ENCODE data around the gene KCTD17. TPM values are rescaled to one million over a fixed set of nuclear protein-coding genes. Genes with fewer than 3 reads are reported as not detected.
"Not testable (repeated sequence)": the region's sequence is repeated elsewhere in the genome, so short reads cannot be mapped to it uniquely, and the experiment has no call there.

KCTD17 gene
- total RNA-seq, 1 donor from 2014 or later: 51.1 TPM

DNA sequence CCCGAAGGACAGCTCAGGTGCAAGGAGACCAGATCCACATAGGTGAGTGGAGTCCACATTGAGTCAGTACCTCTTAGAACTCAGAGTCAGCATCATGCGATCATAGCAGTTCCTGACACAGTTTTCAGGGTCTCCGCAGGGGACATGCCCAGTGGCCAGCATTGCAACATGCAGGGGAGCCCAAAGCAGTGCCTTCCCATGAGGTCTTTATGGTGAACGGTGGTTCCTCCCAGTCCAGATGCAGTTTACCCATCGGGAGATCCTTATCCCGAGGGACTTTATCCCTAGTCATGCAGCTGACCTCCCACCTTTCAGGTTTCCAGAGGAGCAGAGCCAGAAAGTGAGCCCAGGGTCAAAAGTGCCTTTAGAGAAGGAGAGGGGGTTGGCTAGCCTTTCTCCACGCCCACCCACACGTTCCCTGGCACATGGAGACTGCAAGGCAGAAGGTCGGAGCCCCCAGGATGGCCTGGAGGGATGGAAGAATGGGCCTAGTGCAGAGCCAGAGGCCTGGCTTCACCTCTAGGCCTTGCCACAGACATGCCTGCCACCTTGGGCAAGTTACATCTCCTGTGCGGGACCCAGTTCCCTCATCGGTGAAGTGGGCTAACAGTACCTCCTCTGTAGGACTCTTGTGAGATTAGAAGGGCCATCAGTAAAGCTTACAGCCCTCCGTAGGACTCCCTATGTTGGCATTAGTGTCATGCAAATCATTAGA lies 6.4 kb downstream of the KCTD17 start:
- intact Hi-C loops (cut with micrococcal nuclease): no loop called here

DNA sequence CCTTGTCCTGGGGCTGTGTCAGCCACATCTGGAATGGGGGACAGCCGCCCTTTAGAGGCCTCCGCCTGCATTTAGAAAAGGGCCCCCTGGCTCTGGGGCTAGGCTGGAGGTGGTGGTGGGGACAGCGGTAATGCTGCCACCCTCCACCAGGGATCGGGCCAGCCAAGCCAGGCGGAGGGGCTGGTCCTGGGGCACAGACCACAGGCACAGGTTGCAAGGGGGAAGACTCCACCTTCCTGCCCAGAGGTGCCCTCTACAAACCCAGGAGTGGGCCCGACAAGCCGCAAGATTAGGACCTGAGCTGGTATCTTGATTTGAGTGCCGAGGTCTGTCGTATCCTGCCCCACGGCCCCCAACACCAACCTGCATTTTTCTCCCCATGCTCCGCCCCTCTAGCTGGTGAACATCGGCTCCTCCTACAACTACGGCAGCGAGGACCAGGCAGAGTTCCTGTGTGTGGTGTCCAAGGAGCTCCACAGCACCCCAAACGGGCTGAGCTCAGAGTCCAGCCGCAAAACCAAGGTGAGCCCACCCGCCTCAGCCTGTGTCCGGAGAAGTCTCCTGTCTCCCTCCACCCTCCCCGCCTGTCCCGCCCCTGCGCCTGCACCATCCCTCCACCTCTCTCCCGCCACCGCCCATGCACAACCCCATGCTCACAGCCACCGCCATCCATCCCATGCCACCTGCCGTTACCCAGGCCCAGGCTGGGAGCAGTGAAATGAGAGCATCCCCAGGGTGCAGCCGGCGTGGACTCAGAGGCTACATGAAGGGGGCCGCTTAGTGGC lies 7.6 kb downstream of the KCTD17 start:
- intact Hi-C loops (cut with micrococcal nuclease): no loop called here

DNA sequence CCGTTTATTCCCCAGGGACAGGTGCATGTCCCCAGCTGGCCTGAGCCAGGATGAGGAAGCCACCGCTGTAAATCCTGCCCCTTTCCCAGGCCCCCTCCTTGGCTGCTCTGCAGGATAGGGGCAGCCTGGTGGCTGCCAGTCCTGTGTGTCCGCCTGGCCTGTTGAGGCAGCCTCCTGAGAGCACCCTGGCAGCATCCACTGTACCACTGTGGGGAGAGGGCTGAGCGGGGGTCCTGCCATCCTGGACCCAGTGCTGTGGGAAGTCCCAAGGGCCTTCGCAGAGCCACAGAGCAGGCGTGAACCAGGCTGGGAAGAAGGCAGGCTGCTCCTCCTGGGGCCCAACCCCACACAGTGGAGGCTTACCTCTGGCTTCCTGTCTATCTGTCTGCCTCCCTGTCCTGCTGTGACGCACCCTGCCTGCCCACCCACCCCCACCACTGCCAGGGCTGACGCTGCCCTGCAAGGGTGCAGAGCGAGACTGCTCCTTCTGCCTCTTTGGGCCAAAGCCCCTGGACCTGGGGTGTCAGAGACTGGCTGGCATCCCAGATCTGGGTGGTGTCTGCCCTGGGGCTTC lies 8.4 kb downstream of the KCTD17 start:
- intact Hi-C loops (cut with micrococcal nuclease): no loop called here

DNA sequence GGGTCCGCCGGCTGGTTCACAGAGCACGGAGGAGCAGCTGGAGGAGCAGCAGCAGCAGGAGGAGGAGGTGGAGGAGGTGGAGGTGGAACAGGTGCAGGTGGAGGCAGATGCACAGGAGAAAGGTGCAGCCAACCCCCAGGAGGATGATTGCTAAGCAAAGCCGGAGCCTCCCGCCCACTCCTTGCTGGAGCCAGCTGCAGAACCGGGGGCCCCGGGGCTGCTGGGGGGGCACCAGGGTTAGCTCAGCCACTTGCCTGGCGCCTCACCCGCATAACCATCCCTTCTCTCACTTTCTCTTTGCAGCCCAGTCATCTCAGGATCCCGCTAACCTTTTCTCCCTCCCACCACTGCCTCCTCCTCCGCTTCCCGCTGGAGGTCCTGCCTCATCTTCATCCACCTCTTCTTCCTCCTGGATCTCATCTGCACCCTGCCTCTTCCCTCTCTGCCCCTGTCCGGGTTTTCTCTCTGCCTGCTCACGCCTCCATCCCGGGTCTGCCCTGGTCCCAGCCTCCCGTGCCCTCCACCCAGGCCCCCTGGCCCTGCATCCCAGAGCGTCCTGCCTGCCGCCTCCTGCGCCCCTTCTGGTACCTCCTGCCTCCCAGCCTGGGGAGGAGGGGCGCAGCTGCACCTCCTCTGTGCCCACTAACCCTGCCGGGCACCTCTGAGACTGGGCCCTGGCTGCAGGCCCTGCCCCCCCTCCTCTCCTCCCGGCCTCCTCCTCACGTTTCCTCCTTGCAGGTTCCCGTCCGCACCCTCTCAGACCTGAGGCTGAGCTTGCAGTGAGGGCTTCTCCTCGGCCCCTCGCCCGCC lies 9.5 kb downstream of the KCTD17 start:
- intact Hi-C loops (cut with micrococcal nuclease): no loop called here

DNA sequence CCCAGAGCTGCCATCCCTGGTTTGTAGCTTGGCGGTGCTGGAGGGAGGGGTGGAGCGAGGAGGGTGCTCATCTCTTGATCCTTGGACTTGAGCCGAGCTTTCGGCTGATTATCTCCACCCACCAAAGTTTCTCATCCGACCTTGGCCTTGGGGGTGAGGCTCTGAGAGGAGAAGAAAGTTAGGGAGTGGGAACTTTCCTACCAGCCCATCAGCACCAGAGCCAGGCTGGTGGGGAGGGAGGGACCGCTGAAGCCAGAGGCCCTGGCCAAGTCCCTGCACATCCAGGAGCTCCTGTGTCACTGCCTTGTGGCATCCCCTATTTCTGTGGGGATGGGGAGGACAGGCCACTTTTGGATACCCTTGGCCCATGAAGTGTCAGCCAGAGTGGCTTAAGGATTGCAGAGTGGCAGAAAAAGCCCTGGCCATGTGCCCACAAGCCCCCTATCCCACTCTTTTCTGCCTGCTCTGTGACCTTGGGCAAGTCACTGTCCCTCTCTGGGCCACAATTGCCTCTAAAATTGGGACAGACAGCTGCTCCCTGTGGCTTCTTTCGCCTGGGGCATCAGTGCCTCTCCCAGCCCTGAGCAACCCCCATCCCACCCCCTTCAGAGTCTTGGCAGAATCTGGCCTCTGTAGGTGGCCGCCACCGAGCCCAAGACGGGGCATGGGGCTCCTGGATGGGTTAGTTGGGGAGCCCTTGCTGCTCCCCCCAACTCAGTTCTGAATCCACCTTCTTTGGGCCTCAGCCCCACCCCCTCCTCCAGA lies 10.3 kb downstream of the KCTD17 start:
- intact Hi-C loops (cut with micrococcal nuclease): no loop called here

GRCh38 chr22:37062376-37062675 lies 10.8 kb downstream of the KCTD17 start:
- intact Hi-C loops (cut with micrococcal nuclease): no loop called here

DNA sequence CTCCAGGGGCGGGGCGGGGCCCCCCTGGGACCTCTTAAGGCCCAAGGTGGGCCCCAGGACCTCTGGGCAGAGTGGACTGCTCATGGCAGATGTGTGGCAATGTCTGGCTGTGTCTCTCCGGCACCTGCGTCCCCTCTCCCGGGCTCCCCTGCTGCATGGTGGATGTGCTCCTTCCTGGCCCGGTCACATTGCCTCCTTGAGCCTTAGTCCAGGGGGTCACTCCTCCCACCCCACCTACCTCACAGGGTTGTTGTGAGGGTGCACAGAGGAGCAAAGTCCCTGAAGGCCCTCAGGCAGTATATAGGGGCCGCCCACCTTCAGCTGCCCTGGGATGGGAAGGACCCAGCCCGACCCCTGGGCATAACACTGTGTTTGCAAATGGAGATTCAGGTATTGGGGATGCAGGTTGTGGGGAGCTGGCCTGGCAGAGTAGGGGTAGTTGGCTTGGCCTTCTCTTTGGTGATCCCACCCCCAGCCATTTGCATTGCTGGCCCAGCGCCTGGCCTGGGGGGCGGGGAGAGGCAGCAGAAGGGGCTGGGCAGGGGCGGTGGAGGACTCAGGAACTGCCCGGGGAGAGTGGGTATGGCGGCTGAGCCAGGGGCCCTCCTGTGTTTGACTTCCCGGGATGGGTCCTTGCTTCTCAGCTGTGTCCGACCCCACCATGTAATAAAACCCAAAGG lies 11.3 kb downstream of the KCTD17 start:
- intact Hi-C loops (cut with micrococcal nuclease): no loop called here

GRCh38 chr22:37063431-37064420 lies 12.2 kb downstream of the KCTD17 start:
- intact Hi-C loops (cut with micrococcal nuclease): no loop called here

- intact Hi-C loops (cut with micrococcal nuclease): no loop called here
Observed at GRCh38 chr22:37064553-37064952, 13.0 kb downstream of the KCTD17 start.

DNA sequence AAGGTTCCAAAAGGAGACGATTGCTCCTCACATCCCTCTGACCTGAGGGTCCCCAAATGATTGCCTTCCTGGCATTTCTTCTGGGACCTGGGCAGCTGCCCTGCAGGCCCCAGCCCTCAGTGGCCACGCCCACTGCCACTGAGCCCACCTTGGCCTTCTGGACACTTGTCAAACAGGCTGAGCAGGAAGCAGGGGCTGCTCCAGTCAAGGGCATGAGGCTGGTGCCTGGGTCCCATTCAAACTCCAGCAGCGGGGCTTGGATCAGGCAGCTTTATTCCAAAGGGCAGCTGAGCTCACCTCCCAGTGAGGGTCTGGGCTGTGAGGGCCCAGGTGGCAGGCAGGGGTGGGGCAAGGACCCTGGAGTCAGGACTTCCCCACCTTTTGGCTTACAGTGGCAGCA lies 13.6 kb downstream of the KCTD17 start:
- intact Hi-C loops (cut with micrococcal nuclease): no loop called here

GRCh38 chr22:37065961-37066360 lies 14.4 kb downstream of the KCTD17 start:
- intact Hi-C loops (cut with micrococcal nuclease): no loop called here

DNA sequence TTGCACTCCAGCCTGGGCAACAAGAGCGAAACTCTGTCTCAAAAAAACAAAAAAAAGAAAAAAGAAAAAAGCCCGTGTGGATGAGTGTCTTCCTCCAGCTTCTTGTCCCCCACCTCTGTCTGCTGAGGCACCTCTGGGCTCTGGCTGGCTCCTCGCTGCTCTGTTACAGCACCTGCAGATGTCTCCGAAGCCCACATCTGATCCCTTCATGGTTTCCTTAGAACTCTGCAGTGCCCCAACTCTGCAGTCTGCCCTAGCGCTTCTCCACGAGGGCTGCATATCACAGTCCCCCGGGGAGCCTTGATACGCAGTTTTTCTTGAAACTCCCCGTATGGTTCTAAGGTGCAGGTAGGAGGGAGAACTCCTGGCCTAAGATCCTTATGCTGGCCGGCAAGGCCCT lies 15.9 kb downstream of the KCTD17 start:
- intact Hi-C loops (cut with micrococcal nuclease): no loop called here

DNA sequence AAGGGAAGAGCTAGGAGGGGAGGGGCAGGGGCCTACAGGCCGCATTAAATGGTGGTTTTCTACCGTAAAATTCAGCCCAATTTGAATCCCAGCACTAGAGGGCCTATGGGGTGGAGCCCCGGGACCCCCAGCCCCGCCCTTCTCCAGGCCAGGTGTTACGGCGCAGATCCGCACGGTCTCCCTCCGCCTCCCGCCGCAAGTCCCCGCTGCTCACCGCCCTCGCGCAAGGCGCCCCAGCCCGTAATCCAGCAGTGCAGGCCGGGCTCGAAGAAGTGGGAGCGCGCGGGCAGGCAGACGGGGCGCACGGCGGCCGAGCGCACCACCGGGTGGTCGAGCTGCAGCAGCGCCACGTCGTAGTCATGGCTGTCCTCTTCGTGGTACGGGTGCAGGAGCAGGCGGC lies 17.3 kb downstream of the KCTD17 start:
- intact Hi-C loops (cut with micrococcal nuclease): no loop called here

DNA sequence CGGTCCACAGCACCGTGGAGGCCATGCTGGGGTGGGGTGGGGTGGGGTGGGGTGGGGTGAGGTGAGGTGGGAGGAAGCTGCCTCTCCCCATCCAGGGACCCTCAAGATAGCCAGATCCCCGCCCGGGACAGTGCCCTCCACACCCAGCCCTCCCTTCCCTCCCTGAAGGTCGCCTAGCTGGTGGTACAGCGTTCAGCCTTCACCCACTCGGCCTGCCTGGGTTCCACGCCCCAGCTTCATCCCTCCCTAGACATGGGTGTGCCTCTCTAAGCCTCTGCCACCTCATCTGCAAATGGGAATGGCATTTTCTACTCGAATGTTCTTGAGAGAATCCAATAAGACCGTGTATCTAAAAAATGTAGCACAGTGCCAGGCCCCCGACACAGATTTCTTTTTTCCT lies 17.8 kb downstream of the KCTD17 start:
- intact Hi-C loops (cut with micrococcal nuclease): no loop called here

DNA sequence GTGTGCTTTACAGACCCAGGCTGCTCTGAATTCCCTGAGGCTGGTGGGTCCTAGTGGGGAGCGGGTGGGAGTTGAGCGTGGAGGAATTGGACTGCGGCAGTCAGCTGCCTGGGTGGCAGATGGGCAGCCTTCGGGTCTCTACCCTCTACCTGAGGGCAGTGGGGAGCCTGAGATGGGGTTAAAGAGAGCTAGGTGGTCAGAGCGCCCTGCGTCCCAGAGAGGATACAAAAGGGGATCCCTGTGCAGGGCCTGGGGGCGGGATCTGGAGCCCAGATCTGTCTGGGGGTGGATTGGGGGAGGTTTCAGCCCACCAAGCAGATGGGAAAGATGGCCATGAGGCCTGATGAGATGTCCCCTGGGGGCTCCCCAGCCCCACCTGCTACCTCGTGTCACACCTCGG lies 18.2 kb downstream of the KCTD17 start:
- intact Hi-C loops (cut with micrococcal nuclease): no loop called here

GRCh38 chr22:37070334-37070733 lies 18.8 kb downstream of the KCTD17 start:
- intact Hi-C loops (cut with micrococcal nuclease): no loop called here

DNA sequence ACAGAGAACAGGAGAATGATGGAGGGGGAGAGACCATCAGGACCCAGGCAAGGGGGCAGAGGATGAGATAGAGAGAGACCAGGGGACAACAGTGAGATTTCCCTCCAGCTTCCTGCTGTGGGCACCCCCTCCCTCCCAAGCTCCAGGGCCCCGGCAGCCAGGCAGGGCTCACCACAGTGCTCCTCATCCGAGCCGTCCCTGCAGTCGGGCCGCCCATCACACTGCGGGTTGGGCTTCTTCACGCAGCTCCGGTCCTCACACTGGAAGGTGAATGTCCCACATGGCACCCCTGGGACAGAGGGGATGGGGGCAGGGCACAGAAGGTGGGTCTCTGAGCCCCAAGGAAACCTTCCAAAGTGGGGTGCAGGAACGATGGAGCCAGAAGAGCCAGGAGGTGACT lies 19.2 kb downstream of the KCTD17 start:
- intact Hi-C loops (cut with micrococcal nuclease): no loop called here

GRCh38 chr22:37071850-37072592 lies 20.5 kb downstream of the KCTD17 start:
- intact Hi-C loops (cut with micrococcal nuclease): not testable (repeated sequence)

DNA sequence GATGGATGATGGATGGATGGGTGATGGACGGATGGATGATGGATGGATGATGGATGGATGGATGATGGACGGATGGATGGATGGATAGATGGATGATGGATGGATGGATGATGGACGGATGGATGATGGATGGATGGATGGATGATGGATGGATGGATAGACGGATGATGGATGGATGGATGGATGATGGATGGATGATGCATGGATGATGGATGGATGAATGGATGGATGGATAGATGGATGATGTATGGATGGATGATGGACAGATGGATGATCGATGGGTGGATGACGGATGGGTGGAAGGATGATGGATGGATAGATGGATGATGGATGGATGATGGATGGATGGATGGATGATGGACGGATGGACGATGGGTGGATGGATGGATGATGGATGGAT lies 21.1 kb downstream of the KCTD17 start:
- intact Hi-C loops (cut with micrococcal nuclease): no loop called here
